GM21367 (cell line): ENCODE data around the gene MGLL.

ENCODE experiments used
- ATAC-seq: cut with Tn5 transposase; IDR thresholded peaks from one replicate; pipeline ENCODE4 v1.9.1; 2021; ENCODE audit not compliant: unreplicated experiment

MGLL gene

GRCh38 chr3:127835993-127836882 lies 13.9 kb upstream of the MGLL start:
- peak; percentile 77 for ATAC-seq

GRCh38 chr3:127834771-127835170 lies 12.5 kb upstream of the MGLL start:
- ATAC-seq: no peak

- ATAC-seq: no peak
These were observed 11.1 kb upstream of the MGLL start for GRCh38 chr3:127833281-127834032.

GRCh38 chr3:127831723-127832172 lies 9.4 kb upstream of the MGLL start:
- ATAC-seq: no peak

GRCh38 chr3:127829537-127829936 lies 7.2 kb upstream of the MGLL start:
- no peak for ATAC-seq

- no peak for ATAC-seq
These were observed 5.5 kb upstream of the MGLL start for GRCh38 chr3:127827808-127828207.

GRCh38 chr3:127825756-127826155 lies 3.4 kb upstream of the MGLL start:
- ATAC-seq: no peak

GRCh38 chr3:127824151-127824825 lies 2.0 kb upstream of the MGLL start:
- no peak for ATAC-seq

GRCh38 chr3:127823426-127823857 lies 1.1 kb upstream of the MGLL start:
- no peak for ATAC-seq

- ATAC-seq: no peak
These were observed 539 bp upstream of the MGLL start for GRCh38 chr3:127822682-127823425.

GRCh38 chr3:127821394-127821793 lies 921 bp downstream of the MGLL start:
- ATAC-seq: no peak

- no peak for ATAC-seq
These were observed 1.4 kb downstream of the MGLL start for GRCh38 chr3:127820826-127821313.

GRCh38 chr3:127820221-127820825 lies 2.0 kb downstream of the MGLL start:
- ATAC-seq: no peak

- ATAC-seq: no peak
These were observed 2.7 kb downstream of the MGLL start for GRCh38 chr3:127819656-127820055.

- ATAC-seq: no peak
These were observed 3.2 kb downstream of the MGLL start for GRCh38 chr3:127819086-127819485.

GRCh38 chr3:127817406-127817841 lies 4.9 kb downstream of the MGLL start:
- ATAC-seq: no peak

GRCh38 chr3:127816783-127817405 lies 5.4 kb downstream of the MGLL start:
- ATAC-seq: no peak

GRCh38 chr3:127815641-127816605 lies 6.4 kb downstream of the MGLL start:
- ATAC-seq: no peak
